Activated T-cell treated with anti-CD3 and anti-CD28 coated beads, Interleukin-2, amount 50 U/mL, for 72 hours (primary cell): ENCODE results near the gene FMNL3. TPM values are rescaled to one million over a fixed set of nuclear protein-coding genes. Genes with fewer than 3 reads are reported as not detected.
"Not testable (repeated sequence)": the region's sequence is repeated elsewhere in the genome, so short reads cannot be mapped to it uniquely, and the experiment has no call there.

Source experiments
- ATAC-seq, 2 donors: fragments of 150-1000 bp; cut with Tn5 transposase; replicated peaks in 1 of 2; 2 replicates each; pipeline ENCODE4 v1.10.0; 2021; ENCODE audit warnings: moderate library complexity in 2 of 2, mild to moderate bottlenecking in 1 of 2
- DNase-seq, 2 donors: peaks; one replicate each; pipeline ENCODE4 v3.0.0; 2021 to 2022; ENCODE audit warnings: mixed read lengths in 1 of 2
- H3K27ac Mint-ChIP-seq: one replicate; pipeline ENCODE4 v1.8.0; 2022; ENCODE audit warnings: mild to moderate bottlenecking, moderate library complexity, mixed read lengths
- H3K27me3 Mint-ChIP-seq: one replicate; pipeline ENCODE4 v1.8.0; 2022; ENCODE audit warnings: low read depth, mixed read lengths
- H3K36me3 Mint-ChIP-seq, 2 donors: one replicate each; pipeline ENCODE4 v1.8.0; 2022; ENCODE audit warnings: mixed read lengths in 2 of 2, mild to moderate bottlenecking in 1 of 2; ENCODE audit not compliant: insufficient read depth in 2 of 2
- H3K4me1 Mint-ChIP-seq: one replicate; pipeline ENCODE4 v1.8.0; 2022; ENCODE audit warnings: low read depth, mixed read lengths
- H3K4me3 Mint-ChIP-seq, 2 donors: one replicate each; pipeline ENCODE4 v1.8.0; 2022; ENCODE audit warnings: mild to moderate bottlenecking in 2 of 2, mixed read lengths in 2 of 2, moderate library complexity in 2 of 2
- H3K9me3 Mint-ChIP-seq, 2 donors: one replicate each; pipeline ENCODE4 v1.8.0; 2022; ENCODE audit warnings: mixed read lengths in 2 of 2
- total RNA-seq, 2 donors: library from RNA; stranded (reverse); gene quantifications; one replicate each; pipeline ENCODE4 v1.2.3, GENCODE V29; 2022

FMNL3 gene
- total RNA-seq, 2 donors from 2014 or later: 40.6 to 42.0 TPM

DNA sequence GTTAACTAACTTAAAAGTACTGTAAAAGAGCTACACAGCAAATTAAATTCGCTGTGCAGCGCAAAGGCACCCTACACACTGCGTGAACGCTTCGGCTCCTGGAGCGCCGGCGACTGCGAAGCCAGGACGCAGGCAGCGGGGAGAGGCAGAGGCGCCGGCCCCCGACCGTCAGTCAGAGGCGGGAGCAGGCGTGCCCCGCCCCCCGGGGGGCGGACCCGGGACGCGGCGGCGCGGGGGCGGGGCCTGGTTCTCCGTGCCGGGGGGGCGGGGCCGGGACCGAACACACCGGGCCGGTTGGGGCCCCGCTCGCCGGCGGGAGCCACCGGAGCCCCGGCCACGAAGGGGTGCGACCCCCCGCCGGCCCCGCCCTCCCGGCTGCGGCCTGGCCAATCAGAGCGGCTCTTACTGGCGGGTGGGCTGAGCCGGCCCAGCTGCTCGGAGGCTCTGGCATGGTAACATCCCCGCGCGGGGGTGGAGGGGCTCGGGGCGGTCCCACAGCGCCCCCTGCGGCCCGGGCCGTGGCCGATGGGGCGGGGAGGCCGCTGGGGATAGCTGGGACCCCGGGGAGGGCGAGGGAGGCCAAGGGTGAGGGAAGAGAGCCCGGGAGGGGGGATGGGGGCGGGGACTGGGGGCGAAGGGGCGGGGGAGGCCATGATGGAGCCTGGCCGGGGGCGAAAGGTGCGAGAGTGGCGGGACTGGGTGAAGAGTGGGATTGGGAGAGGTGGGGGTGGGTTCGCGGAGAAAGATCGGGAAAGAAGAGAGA, 83.9 kb downstream of the FMNL3 start, which contains the start of gene PRPF40B:
PRPF40B (plus strand) TSS at position 420 of the 763 bp plus-strand sequence; CDS start at position 450, 30 bp downstream.
- Mint-ChIP-seq H3K36me3 (no peaks in the 10 kb centered on the region), H3K27me3 (peaks cover 23% of the 10 kb centered on the region), H3K9me3 (no peaks in the 10 kb centered on the region), H3K4me3 (peak within 1 kb of the TSS; percentile 86), H3K27ac (peak within 1 kb of the TSS; percentile 54), H3K4me1 (peaks cover 20% of the 10 kb centered on the region)
- ATAC-seq: peak; percentile 79 to 81
- peak; percentile 92 to 93 for DNase-seq

DNA sequence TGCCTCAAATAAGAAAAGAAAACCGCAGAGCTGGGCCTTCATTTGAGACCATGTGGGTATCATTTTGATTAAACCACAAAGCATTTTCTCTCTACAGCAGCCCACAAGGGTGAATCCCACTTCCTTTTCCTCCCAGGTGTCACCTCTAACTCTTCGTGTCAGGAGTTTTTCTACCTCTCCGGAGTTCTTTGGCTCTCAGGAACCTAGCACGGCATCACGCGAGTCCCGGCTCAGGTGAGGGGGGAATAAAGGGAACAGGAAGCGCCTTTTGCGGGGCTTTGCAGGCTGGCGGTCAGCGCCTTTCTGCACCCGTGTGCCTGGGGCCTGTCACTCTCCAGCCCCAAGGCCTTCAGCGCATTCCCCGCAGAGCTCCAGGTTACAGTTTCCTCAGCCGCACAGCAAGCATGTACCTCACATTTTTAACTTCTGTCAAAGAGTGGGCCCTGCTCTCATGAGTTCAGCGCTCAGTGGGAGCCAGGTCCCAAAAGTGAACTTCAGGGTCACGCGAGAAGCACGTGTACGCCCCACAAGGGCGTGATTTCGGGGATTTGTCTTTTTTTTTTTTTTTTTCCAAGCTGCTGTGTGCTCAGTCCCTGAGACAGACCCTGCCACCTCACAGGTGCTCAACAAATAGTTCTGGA, 84.6 kb downstream of the FMNL3 start:
- H3K27ac Mint-ChIP-seq: peak overlapping the region; percentile 54
- ATAC-seq (peak; percentile 25 to 53), DNase-seq (peak; percentile 61 to 72)
- H3K9me3 Mint-ChIP-seq: no peaks in the 10 kb centered on the region
- H3K4me3 Mint-ChIP-seq: peak overlapping the region; percentile 86
- peaks cover 28% of the 10 kb centered on the region for H3K27me3 Mint-ChIP-seq
- no peaks in the 10 kb centered on the region for H3K36me3 Mint-ChIP-seq
- H3K4me1 Mint-ChIP-seq: peaks cover 20% of the 10 kb centered on the region

DNA sequence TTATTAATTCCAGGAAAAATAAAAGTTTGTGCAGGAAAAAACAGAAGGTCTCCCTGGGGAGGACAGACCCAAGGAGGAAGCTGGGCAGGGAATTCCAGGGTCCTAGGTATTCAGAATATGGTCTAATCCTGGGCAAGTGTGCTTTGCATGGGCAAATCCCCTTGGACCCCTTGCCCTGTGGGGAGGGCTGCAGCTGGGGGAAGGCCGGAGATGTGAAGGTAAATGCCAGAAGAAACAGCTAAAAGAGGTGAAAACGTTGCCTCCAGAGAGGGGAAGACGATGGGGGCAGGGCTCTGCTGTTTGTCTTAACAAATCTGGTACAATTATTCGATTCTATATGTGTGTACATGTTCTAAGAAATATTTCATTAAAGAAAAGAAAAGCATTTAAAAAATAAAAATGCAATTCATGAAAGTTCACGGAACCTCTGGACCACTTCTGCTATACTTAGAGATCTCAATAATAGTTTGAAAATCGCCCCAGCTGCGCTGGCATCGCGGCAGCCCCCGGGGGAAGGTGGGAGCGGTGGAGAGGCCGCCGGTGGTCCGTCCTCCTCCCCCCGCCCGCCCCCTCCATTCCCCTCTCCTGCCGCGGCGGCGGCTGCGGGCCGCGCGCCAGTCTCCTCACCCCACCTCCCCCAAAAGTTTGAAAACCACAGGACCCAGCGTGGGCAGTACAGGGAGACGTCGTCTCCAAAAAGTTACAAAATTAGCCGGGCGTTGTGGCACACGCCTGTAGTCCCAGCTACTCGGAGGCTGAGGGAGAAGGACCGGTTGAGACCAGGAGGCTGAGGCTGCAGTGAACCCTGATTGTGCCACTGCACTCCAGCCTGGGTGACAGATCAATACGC, 85.3 kb downstream of the FMNL3 start:
- Mint-ChIP-seq H3K9me3 (no peaks in the 10 kb centered on the region), H3K4me1 (peaks cover 20% of the 10 kb centered on the region), H3K27ac (no peak overlapping the region), H3K4me3 (peak overlapping the region; percentile 86), H3K36me3 (no peaks in the 10 kb centered on the region), H3K27me3 (peaks cover 33% of the 10 kb centered on the region)
- ATAC-seq (peak in 1 of 2 donors; percentile 48), DNase-seq (no peak)

DNA sequence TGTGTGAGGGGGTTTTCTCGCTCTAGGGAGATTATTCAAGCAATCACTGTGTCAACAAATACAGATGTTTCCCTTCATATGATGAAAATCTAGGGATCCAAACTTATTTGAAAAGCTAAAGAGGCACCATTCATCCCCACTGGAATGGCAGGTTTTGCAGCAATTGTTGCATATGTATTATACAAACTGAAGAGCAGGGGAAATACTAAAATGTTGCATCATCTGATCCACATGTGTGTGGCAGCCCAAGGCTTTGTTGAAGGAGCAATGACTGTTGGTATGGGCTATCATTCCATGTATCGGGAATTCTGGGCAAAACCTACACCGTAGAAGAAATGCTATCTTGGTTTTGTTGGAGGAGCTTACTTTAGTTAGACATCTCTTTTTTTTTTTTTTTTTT, 87.9 kb downstream of the FMNL3 start:
- H3K27me3 Mint-ChIP-seq: peaks cover 38% of the 10 kb centered on the region
- H3K4me3 Mint-ChIP-seq: no peak overlapping the region
- H3K4me1 Mint-ChIP-seq: peaks cover 27% of the 10 kb centered on the region
- DNase-seq (no peak), ATAC-seq (no peak)
- no peak overlapping the region for H3K27ac Mint-ChIP-seq
- H3K36me3 Mint-ChIP-seq: peaks cover 0 to 3% of the 10 kb centered on the region in 2 donors
- H3K9me3 Mint-ChIP-seq: no peaks in the 10 kb centered on the region

DNA sequence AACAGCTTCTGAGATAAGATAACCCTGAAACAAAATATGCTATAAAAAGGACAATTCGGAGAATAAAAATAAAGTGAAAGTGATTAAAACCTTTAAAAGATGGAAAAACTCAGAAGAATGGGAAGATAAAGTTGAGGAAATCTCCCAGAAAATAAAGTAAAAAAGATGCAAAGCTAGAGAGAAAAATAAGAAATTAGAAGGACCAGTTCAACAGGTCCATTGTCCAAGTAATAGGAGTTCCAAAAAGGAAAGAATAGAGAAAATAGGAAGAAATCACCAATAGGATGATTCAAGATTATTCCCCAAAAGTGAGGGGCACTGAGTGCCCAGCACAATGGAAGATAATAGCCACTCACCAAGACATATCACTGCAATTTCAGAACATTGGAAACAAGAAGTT, 88.6 kb downstream of the FMNL3 start:
- no peak for ATAC-seq
- peaks cover 38% of the 10 kb centered on the region for H3K27me3 Mint-ChIP-seq
- H3K4me3 Mint-ChIP-seq: no peak overlapping the region

DNA sequence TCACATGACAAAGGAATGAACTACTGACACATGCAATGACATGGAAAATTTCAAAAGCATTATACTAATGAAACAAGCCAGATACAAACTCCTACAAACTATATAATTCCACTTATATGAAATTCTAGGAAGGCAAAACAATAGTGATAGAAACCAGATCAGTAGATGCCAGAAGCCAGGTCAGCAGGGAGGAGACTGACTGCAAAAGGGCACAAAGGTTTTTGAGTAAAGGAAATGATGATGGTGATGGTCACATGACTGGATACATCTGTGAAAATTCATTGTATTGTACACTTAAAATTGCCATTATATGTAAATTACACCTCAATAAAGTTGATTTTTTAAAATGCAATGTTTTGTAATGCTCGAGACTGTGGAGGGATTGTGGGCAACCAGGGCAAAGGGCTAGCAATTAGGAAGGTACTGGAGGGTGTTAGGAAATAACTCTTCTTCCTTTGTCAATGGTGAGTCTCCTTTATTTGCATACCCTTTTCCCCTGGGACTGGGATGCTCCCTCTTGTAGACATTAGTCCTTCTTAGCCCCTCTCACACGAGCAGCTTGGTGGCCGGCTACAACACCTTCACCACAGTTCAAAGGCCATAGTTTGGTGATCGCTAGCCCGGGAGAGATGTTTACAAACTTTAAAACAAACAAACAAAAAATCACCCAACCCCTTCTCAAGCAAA, 90.5 kb downstream of the FMNL3 start:
- Mint-ChIP-seq H3K36me3 (peaks cover 0 to 4% of the 10 kb centered on the region in 2 donors), H3K9me3 (no peaks in the 10 kb centered on the region), H3K27ac (no peak overlapping the region), H3K4me1 (peaks cover 18% of the 10 kb centered on the region), H3K27me3 (peaks cover 38% of the 10 kb centered on the region), H3K4me3 (no peak overlapping the region)
- no peak for ATAC-seq
- no peak for DNase-seq

More for the DNA sequence above, 88.6 kb downstream of the FMNL3 start:
- peaks cover 0 to 4% of the 10 kb centered on the region in 2 donors for H3K36me3 Mint-ChIP-seq
- peaks cover 27% of the 10 kb centered on the region for H3K4me1 Mint-ChIP-seq
- H3K27ac Mint-ChIP-seq: no peak overlapping the region
- no peaks in the 10 kb centered on the region for H3K9me3 Mint-ChIP-seq
- no peak for DNase-seq

DNA sequence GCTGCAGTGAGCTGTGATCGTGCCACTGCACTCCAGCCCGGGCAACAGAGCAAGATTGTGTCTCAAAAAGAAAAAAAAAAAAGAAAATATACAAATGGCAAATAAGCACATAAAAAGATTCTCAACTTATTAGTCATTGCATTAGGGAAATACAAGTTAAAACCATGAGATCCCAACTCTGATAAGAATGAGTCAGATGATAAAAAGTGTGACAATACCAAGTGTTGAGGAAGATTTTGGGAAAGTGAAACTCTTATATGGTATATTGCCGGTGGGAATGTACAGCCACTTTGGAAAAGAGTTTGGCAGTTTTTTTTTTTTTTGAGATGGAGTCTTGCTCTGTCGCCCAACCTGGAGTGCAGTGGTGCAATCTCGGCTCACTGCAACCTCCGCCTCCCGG, 91.5 kb downstream of the FMNL3 start:
- DNase-seq: no peak
- no peak for ATAC-seq
- Mint-ChIP-seq H3K27ac (no peak overlapping the region), H3K4me1 (peaks cover 9% of the 10 kb centered on the region), H3K36me3 (peaks cover 0 to 4% of the 10 kb centered on the region in 2 donors), H3K4me3 (no peak overlapping the region), H3K9me3 (no peaks in the 10 kb centered on the region), H3K27me3 (peaks cover 30% of the 10 kb centered on the region)

DNA sequence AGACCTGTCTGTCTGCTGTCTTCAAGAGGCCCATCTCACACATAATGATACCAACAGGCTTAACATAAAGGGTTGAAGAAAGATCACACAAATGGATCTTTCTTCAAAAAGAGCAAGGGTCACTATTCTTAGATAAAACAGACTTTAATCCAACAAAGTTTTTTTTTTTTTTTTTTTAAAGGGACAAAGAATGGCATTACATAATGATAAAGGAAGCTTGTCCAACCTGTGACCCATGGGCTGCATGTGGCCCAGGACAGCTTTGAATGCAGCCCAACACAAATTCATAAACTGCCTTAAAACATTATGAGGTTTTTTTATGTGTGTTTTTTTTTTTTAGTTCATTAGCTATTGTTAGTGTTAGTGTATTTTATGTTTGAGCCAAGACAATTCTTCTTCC, 95.0 kb downstream of the FMNL3 start:
- ATAC-seq: no peak
- Mint-ChIP-seq H3K36me3 (peaks cover 0 to 4% of the 10 kb centered on the region in 2 donors), H3K9me3 (no peaks in the 10 kb centered on the region), H3K4me3 (no peak overlapping the region), H3K27ac (no peak overlapping the region), H3K4me1 (peaks cover 7% of the 10 kb centered on the region), H3K27me3 (peaks cover 7% of the 10 kb centered on the region)
- no peak for DNase-seq

DNA sequence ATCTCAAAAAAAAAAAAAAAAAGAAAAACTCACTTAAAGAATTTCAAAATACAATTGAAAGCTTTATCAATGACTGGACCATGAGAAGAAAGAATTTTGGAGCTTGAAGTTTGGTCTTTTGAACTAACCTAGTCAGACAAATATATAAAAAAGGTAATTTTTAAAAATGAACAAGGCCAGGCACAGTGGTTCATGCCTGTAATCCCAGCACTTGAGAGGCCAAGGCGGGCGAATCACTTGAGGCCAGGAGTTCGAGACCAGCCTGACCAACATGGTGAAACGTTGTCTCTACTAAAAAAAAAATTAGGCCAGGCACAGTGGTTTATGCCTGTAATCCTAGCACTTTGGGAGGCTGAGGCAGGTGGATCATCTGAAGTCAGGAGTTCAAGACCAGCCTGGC, 96.4 kb downstream of the FMNL3 start:
- DNase-seq, H3K4me1 Mint-ChIP-seq, H3K27me3 Mint-ChIP-seq, ATAC-seq, H3K36me3 Mint-ChIP-seq, H3K27ac Mint-ChIP-seq, H3K4me3 Mint-ChIP-seq, H3K9me3 Mint-ChIP-seq: not testable (repeated sequence)

DNA sequence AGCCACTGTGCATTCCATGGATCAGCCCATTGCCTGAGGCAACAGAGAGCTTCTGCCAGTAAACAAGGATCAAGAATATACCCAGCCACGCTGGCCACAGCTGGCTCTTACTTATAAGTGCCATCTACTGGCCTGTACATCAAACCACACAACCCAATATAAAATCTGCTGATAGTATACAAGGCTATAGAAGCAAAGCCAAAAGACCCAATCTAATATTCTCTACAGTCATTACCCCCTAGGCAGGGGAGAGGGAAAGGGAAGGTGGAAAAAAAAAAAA, 97.4 kb downstream of the FMNL3 start:
- no peak overlapping the region for H3K4me3 Mint-ChIP-seq
- ATAC-seq (no peak), DNase-seq (no peak)
- no peaks in the 10 kb centered on the region for H3K9me3 Mint-ChIP-seq
- no peak overlapping the region for H3K27ac Mint-ChIP-seq
- H3K27me3 Mint-ChIP-seq: no peaks in the 10 kb centered on the region
- peaks cover 0 to 2% of the 10 kb centered on the region in 2 donors for H3K36me3 Mint-ChIP-seq
- peaks cover 10% of the 10 kb centered on the region for H3K4me1 Mint-ChIP-seq

DNA sequence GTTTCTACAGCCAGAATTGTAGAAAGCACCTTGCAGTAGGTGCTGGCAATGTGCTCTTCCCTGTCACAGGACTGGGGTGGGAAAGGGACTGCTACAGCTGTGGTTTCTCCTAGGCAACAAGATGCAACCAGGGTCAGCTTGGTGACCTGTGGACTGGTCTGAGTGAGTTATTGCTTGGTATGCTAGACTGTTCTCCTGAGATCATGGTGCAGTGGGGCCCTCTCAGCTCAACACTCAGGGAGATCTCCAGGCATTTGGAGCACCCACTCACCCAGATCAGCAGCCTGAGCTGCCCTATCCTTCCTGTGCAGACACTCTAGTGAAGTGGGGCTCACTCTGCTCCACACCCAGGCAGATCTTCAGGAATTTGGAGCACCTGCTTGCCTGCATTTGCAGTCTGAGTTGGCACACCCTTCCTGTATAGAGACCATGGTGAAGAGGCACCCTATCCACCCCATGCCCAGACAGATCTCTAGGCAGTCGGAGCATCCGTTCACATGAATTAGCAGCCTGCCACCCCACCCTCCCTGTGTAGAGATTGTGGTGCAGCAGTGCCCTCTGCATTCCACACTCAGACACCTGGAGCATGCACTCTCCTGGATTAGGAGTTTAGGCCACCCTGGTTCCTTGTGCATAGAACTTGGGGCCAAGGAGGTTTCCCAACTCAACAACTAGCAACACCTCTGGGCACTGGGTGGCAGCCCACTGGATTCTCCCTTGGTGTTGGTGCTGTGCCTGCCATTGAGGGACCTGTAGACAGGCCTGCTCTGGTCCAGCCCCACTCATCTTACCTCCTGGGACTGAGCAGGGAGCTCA, 97.9 kb downstream of the FMNL3 start:
- Mint-ChIP-seq H3K9me3 (no peaks in the 10 kb centered on the region), H3K27ac (no peak overlapping the region), H3K4me1 (peaks cover 10% of the 10 kb centered on the region), H3K4me3 (no peak overlapping the region), H3K27me3 (no peaks in the 10 kb centered on the region), H3K36me3 (peaks cover 0 to under 1% of the 10 kb centered on the region in 2 donors)
- DNase-seq: no peak
- ATAC-seq: no peak

DNA sequence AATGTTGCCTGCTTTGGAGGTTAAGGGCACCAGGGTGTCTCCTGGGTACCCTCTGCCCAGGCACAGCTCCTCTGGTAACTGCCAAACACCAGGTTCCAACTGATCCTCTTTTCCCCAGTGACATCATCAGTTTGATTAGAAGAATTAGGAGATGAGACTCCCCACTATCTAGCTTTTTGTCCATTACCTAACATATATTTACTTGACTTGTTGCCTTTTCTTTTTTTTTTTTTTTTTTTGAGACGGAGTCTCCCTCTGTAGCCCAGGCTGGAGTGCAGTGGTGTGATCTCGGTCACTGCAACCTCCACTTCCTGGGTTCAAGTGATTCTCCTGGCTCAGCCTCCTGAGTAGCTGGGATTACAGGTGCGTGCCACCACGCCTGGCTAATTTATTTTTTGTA, 101.7 kb downstream of the FMNL3 start, which contains the start of gene FAM186B:
FAM186B (minus strand) TSS at position 101 of the 400 bp plus-strand sequence. CDS start 162 bp downstream, outside the sequence.
- H3K9me3 Mint-ChIP-seq, H3K27me3 Mint-ChIP-seq, H3K36me3 Mint-ChIP-seq, H3K4me3 Mint-ChIP-seq, ATAC-seq, H3K27ac Mint-ChIP-seq, DNase-seq: not testable (repeated sequence)
- H3K4me1 Mint-ChIP-seq: peaks cover 10% of the 10 kb centered on the region
